Lung (tissue), 12 donors: Measurements from ENCODE around the gene NOTCH2. TPM values are rescaled to one million over a fixed set of nuclear protein-coding genes. Genes with fewer than 3 reads are reported as not detected.

Source experiments
- ATAC-seq: fragments of 200-7000 bp; cut with Tn5 transposase; one replicate; pipeline ENCODE4 v1.9.1; 2020; ENCODE audit warnings: moderate number of reproducible peaks; ENCODE audit not compliant: insufficient read depth, low FRiP score
- DNase-seq, 3 donors: peaks; one replicate each; pipeline ENCODE4 v3.0.0-alpha.2; 2013 to 2017
- H3K27ac ChIP-seq, 2 donors: one replicate each; pipeline ENCODE4 v1.5.1; 2013; ENCODE audit warnings: mild to moderate bottlenecking in 2 of 2, moderate library complexity in 2 of 2, control low read depth in 1 of 2, inconsistent platforms in 1 of 2, low read depth in 1 of 2, low read length in 1 of 2
- H3K27me3 ChIP-seq, 3 donors: one replicate each; pipeline ENCODE4 v1.5.1; 2013; ENCODE audit warnings: low read length in 2 of 3; ENCODE audit not compliant: control insufficient read depth in 3 of 3, insufficient read depth in 3 of 3
- H3K36me3 ChIP-seq, 4 donors: one replicate each; pipeline ENCODE4 v1.5.1; 2013; ENCODE audit warnings: low read length in 4 of 4, mild to moderate bottlenecking in 1 of 4, moderate library complexity in 1 of 4; ENCODE audit not compliant: control insufficient read depth in 4 of 4, insufficient read depth in 4 of 4
- H3K4me1 ChIP-seq, 5 donors: one replicate each; pipeline ENCODE4 v1.5.1; 2013; ENCODE audit warnings: low read length in 5 of 5, mild to moderate bottlenecking in 2 of 5, moderate library complexity in 1 of 5; ENCODE audit not compliant: control insufficient read depth in 5 of 5, insufficient read depth in 5 of 5
- H3K4me3 ChIP-seq: one replicate; pipeline ENCODE4 v1.5.1; 2013; ENCODE audit warnings: mild to moderate bottlenecking, control low read depth, moderate library complexity
- H3K9ac ChIP-seq, 2 donors: one replicate each; pipeline ENCODE4 v1.5.1; 2013; ENCODE audit warnings: low read length in 2 of 2, control low read depth in 1 of 2; ENCODE audit not compliant: insufficient read depth in 1 of 2
- H3K9me3 ChIP-seq, 4 donors: one replicate each; pipeline ENCODE4 v1.5.1; 2013; ENCODE audit warnings: low read length in 3 of 4, mild to moderate bottlenecking in 1 of 4, moderate library complexity in 1 of 4; ENCODE audit not compliant: control insufficient read depth in 4 of 4, insufficient read depth in 3 of 4
- CTCF ChIP-seq: IDR thresholded peaks from 2 replicates; pipeline ENCODE4 v1.5.1; 2012; ENCODE audit warnings: mild to moderate bottlenecking; ENCODE audit errors: control extremely low read depth, extremely low read depth
- WGBS, 2 donors: extraction: QIAGEN DNeasy Blood & Tissue Kit; methylation state at CpG; one replicate each; pipeline ENCODE4 v1.1.7; 2013; 5-methylcytosine and 5-hydroxymethylcytosine counted together
- polyA plus RNA-seq, 2 donors: library from polyadenylated mRNA; stranded (reverse); fragments of 200-250 nt; gene quantifications; one replicate each; pipeline ENCODE4 v1.2.1, GENCODE V29; 2013
- total RNA-seq, 2 donors: library from RNA; depleted of rRNA in 1 of 2; stranded (reverse); fragments of >200 nt in 1 of 2; gene quantifications; one replicate each; pipeline ENCODE4 v1.2.1, GENCODE V29; 2014 to 2021
- donor health status: control.
- donor health status: control.
- donor health status: Bipolar disorder and iron deficiency.
- donor health status: healthy.
- donor health status: DM: yes; HTN: yes; CAD: no.

The NOTCH2 gene
- total and polyA plus RNA-seq, 4 donors: 6.8 to 179 (median 80.3) TPM

- H3K9me3 ChIP-seq: peaks cover 0 to 5% (median 4%) of the 10 kb centered on the region in 4 donors
- H3K4me1 ChIP-seq: no peaks in the 10 kb centered on the region
- no peak overlapping the region for H3K27ac ChIP-seq
- H3K4me3 ChIP-seq: no peak overlapping the region
- DNase-seq (no peak), ATAC-seq (no peak)
- H3K9ac ChIP-seq: no peak overlapping the region
- H3K36me3 ChIP-seq: no peaks in the 10 kb centered on the region
- 78 to 91% methylated on average over 6 of the region's 6 CpGs for WGBS, 2 donors
- TF ChIP-seq CTCF: no peak
- peaks cover 0 to 4% (median 0%) of the 10 kb centered on the region in 3 donors for H3K27me3 ChIP-seq
These were observed 176.1 kb downstream of the NOTCH2 start for GRCh38 chr1:119893238-119893791.

GRCh38 chr1:119891386-119891785 is 178.1 kb downstream of the NOTCH2 start:
- H3K4me3 ChIP-seq: no peak overlapping the region
- ATAC-seq (no peak), DNase-seq (no peak)
- H3K36me3 ChIP-seq: no peaks in the 10 kb centered on the region
- H3K27me3 ChIP-seq: no peaks in the 10 kb centered on the region
- H3K9me3 ChIP-seq: peaks cover 0 to 5% (median 3%) of the 10 kb centered on the region in 4 donors
- no peak overlapping the region for H3K27ac ChIP-seq
- 80 to 88% methylated on average over 1 of the region's 1 CpG for WGBS, 2 donors
- no peak for TF ChIP-seq CTCF
- H3K9ac ChIP-seq: no peak overlapping the region
- H3K4me1 ChIP-seq: no peaks in the 10 kb centered on the region

GRCh38 chr1:119888476-119888875 is 181.0 kb downstream of the NOTCH2 start:
- H3K27ac ChIP-seq: no peak overlapping the region
- H3K27me3 ChIP-seq: no peaks in the 10 kb centered on the region
- H3K4me3 ChIP-seq: no peak overlapping the region
- H3K9ac ChIP-seq: no peak overlapping the region
- TF ChIP-seq CTCF: no peak
- DNase-seq (no peak), ATAC-seq (no peak)
- H3K36me3 ChIP-seq: no peaks in the 10 kb centered on the region
- peaks cover 0 to 5% (median 3%) of the 10 kb centered on the region in 4 donors for H3K9me3 ChIP-seq
- H3K4me1 ChIP-seq: no peaks in the 10 kb centered on the region

- TF ChIP-seq CTCF: no peak
These were observed 182.0 kb downstream of the NOTCH2 start for GRCh38 chr1:119887427-119887826.

More at GRCh38 chr1:119887427-119887826, 182.0 kb downstream of the NOTCH2 start:
- Histone ChIP-seq H3K27ac (no peak overlapping the region), H3K36me3 (no peaks in the 10 kb centered on the region), H3K4me3 (no peak overlapping the region), H3K9ac (no peak overlapping the region), H3K9me3 (peaks cover 0 to 5% (median 3%) of the 10 kb centered on the region in 4 donors), H3K27me3 (no peaks in the 10 kb centered on the region), H3K4me1 (no peaks in the 10 kb centered on the region)
- DNase-seq: no peak
- ATAC-seq: no peak
